WTC11 (cell line): ENCODE data around the gene ID2. TPM values are rescaled to one million over a fixed set of nuclear protein-coding genes. Genes with fewer than 3 reads are reported as not detected.
A peak's percentile ranks its signal among the peaks of the same experiment; 100 is the strongest.

Experiments
- ATAC-seq: fragments of 200-7000 bp; cut with Tn5 transposase; 2 replicates; pipeline ENCODE4 v1.10.0; 2021; ENCODE audit warnings: mild to moderate bottlenecking, moderate library complexity
- CTCF ChIA-PET: fragments of 300-600 bp; sonication (Branson Sonifier 250); formaldehyde crosslinking; loops from one replicate; lab custom pipeline; 2021; ENCODE audit warnings: antibody characterized with exemption; lab: Charles Lee
- POLR2A ChIA-PET: fragments of 350-600 bp; sonication (Branson Sonifier 250); formaldehyde crosslinking; loops from one replicate; lab custom pipeline; 2021; ENCODE audit warnings: antibody characterized with exemption; lab: Charles Lee
- DNase-seq: peaks from one replicate; pipeline ENCODE4 v3.0.0; 2021; ENCODE audit warnings: low spot score
- H3K27ac Mint-ChIP-seq: 2 replicates; pipeline ENCODE4 v1.8.0; 2021; ENCODE audit warnings: mixed read lengths
- H3K27me3 Mint-ChIP-seq: 2 replicates; pipeline ENCODE4 v1.8.0; 2021; ENCODE audit warnings: low read depth, mild to moderate bottlenecking, moderate library complexity, mixed read lengths
- H3K36me3 Mint-ChIP-seq: 2 replicates; pipeline ENCODE4 v1.8.0; 2021; ENCODE audit warnings: mixed read lengths
- H3K4me1 Mint-ChIP-seq: 2 replicates; pipeline ENCODE4 v1.8.0; 2022; ENCODE audit warnings: mixed read lengths
- H3K4me3 Mint-ChIP-seq: 2 replicates; pipeline ENCODE4 v1.8.0; 2021; ENCODE audit warnings: mild to moderate bottlenecking, moderate library complexity, mixed read lengths
- H3K9me3 Mint-ChIP-seq: 2 replicates; pipeline ENCODE4 v1.8.0; 2021; ENCODE audit warnings: mixed read lengths
- ESRRA ChIP-seq: sonication (generic); formaldehyde crosslinking; IDR thresholded peaks from 2 replicates; pipeline ENCODE4 v1.8.1; 2022; ENCODE audit warnings: mild to moderate bottlenecking, missing genetic modification reagents, borderline replicate concordance
- JAZF1 ChIP-seq: fragments of 250-450 bp; sonication (Bioruptor Pico); IDR thresholded peaks from 2 replicates; pipeline ENCODE4 v1.9.0; 2021; ENCODE audit warnings: moderate library complexity, mild to moderate bottlenecking, inconsistent platforms
- KAT7 ChIP-seq: sonication (generic); formaldehyde crosslinking; IDR thresholded peaks from 2 replicates; pipeline ENCODE4 v1.8.1; 2023; ENCODE audit warnings: missing genetic modification reagents, mild to moderate bottlenecking, borderline replicate concordance
- NFATC4 ChIP-seq: fragments of 250-450 bp; sonication (Bioruptor Pico); IDR thresholded peaks from 2 replicates; pipeline ENCODE4 v1.9.0; 2021; ENCODE audit warnings: mild to moderate bottlenecking
- TEAD1 ChIP-seq: sonication (generic); formaldehyde crosslinking; IDR thresholded peaks from 2 replicates; pipeline ENCODE4 v1.8.0; 2022; ENCODE audit warnings: mild to moderate bottlenecking, missing genetic modification reagents
- ZBTB43 ChIP-seq: sonication (generic); formaldehyde crosslinking; IDR thresholded peaks from 2 replicates; pipeline ENCODE4 v1.8.1; 2023; ENCODE audit warnings: mild to moderate bottlenecking, missing genetic modification reagents
- ZNF138 ChIP-seq: sonication (generic); formaldehyde crosslinking; conservative IDR thresholded peaks from 2 replicates; pipeline ENCODE4 v1.8.1; 2022; ENCODE audit warnings: mild to moderate bottlenecking, moderate library complexity, missing genetic modification reagents
- ZNF396 ChIP-seq: fragments of 250-450 bp; sonication (Bioruptor Pico); IDR thresholded peaks from 2 replicates; pipeline ENCODE4 v1.8.0; 2021; ENCODE audit warnings: mild to moderate bottlenecking, moderate library complexity, borderline replicate concordance
- total RNA-seq: library from RNA; stranded (reverse); gene quantifications from 3 replicates; pipeline ENCODE4 v1.2.3, GENCODE V29; 2021
- TF ChIP-seq, protein P1 (sequence below): fragments of 200-600 bp; IDR thresholded peaks from 2 replicates; pipeline ENCODE4 v1.8.0; 2022; ENCODE audit warnings: antibody characterized with exemption
- TF ChIP-seq, protein P2 (sequence below): sonication (generic); formaldehyde crosslinking; IDR thresholded peaks from 2 replicates; pipeline ENCODE4 v1.8.0; 2023; ENCODE audit warnings: missing genetic modification reagents
- TF ChIP-seq, protein P3 (sequence below): fragments of 250-450 bp; sonication (Bioruptor Pico); IDR thresholded peaks from 2 replicates; pipeline ENCODE4 v1.9.0; 2021; ENCODE audit warnings: moderate library complexity, mild to moderate bottlenecking, inconsistent platforms, borderline replicate concordance
- TF ChIP-seq, protein P4 (sequence below): sonication (generic); formaldehyde crosslinking; IDR thresholded peaks from 2 replicates; pipeline ENCODE4 v1.8.1; 2022; ENCODE audit warnings: low read depth, mild to moderate bottlenecking, moderate library complexity, missing genetic modification reagents, borderline replicate concordance
- TF ChIP-seq, protein P5 (sequence below): sonication (generic); formaldehyde crosslinking; IDR thresholded peaks from 2 replicates; pipeline ENCODE4 v1.8.0; 2022; ENCODE audit warnings: mild to moderate bottlenecking, missing genetic modification reagents

The ID2 gene
- total RNA-seq, 1 experiment from 2014 or later, result 38.6 TPM

DNA sequence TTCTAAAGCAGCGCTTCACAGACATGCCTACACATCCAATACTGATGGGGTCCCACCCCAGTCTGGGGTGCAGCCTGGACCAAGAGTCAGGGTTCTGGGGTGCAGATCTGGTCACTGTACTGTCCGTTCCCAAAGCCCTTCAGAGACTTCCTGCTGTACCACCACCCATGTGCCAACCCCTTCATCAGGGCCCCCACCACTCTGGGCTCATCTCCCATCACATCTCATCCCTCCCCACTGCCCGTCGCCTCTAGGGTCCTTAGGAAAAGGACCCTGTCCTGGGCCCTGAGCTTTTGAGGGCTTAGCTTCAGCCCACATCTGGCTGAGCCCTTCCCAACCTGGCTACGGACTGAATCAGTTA is 37.9 kb upstream of the ID2 start:
- H3K9me3 Mint-ChIP-seq, result peaks cover 6% of the 10 kb centered on the region; the same call in 1 of the 2 replicates
- POLR2A ChIA-PET, result no interaction called here

GRCh38 chr2:8644605-8645175 is 37.2 kb upstream of the ID2 start:
- ChIA-PET CTCF (interaction anchor here (0.8 to 1.3 kb wide), 5 partner anchors 32 to 119 kb away, joined by 3 to 4 read pairs (median 3); partner anchors contain the start of gene ID2), POLR2A (no interaction called here)
- peak; percentile 78 for ATAC-seq
- Mint-ChIP-seq H3K9me3 (peaks cover 6% of the 10 kb centered on the region; the same call in 1 of the 2 replicates), H3K4me3 (no peak overlapping the region), H3K36me3 (no peaks in the 10 kb centered on the region), H3K4me1 (peaks cover 34% of the 10 kb centered on the region), H3K27me3 (peaks cover 4% of the 10 kb centered on the region; the same call in 1 of the 2 replicates), H3K27ac (no peak overlapping the region)
- peak; percentile 58 for DNase-seq
- TF ChIP-seq, protein P1, sequence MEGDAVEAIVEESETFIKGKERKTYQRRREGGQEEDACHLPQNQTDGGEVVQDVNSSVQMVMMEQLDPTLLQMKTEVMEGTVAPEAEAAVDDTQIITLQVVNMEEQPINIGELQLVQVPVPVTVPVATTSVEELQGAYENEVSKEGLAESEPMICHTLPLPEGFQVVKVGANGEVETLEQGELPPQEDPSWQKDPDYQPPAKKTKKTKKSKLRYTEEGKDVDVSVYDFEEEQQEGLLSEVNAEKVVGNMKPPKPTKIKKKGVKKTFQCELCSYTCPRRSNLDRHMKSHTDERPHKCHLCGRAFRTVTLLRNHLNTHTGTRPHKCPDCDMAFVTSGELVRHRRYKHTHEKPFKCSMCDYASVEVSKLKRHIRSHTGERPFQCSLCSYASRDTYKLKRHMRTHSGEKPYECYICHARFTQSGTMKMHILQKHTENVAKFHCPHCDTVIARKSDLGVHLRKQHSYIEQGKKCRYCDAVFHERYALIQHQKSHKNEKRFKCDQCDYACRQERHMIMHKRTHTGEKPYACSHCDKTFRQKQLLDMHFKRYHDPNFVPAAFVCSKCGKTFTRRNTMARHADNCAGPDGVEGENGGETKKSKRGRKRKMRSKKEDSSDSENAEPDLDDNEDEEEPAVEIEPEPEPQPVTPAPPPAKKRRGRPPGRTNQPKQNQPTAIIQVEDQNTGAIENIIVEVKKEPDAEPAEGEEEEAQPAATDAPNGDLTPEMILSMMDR, result 0 out of 2 replicates have a peak, but pooled peaks have one; percentile 31
- TF ChIP-seq TEAD1 (no peak), ZNF138 (no peak), NFATC4 (CRISPR knock-in tag) (no peak)

More for the DNA sequence above, 37.9 kb upstream of the ID2 start:
- CTCF ChIA-PET, result no interaction called here
- DNase-seq (no peak), ATAC-seq (no peak)
- no peak overlapping the region for H3K4me3 Mint-ChIP-seq
- no peaks in the 10 kb centered on the region for H3K36me3 Mint-ChIP-seq
- H3K27me3 Mint-ChIP-seq, result peaks cover 11% of the 10 kb centered on the region
- H3K4me1 Mint-ChIP-seq, result peaks cover 34% of the 10 kb centered on the region
- TF ChIP-seq ZNF396 (no peak), ZBTB43 (CRISPR knock-in tag) (no peak), JAZF1 (CRISPR knock-in tag) (no peak), KAT7 (CRISPR knock-in tag) (no peak), ESRRA (CRISPR knock-in tag) (no peak)
- TF ChIP-seq, protein P2, sequence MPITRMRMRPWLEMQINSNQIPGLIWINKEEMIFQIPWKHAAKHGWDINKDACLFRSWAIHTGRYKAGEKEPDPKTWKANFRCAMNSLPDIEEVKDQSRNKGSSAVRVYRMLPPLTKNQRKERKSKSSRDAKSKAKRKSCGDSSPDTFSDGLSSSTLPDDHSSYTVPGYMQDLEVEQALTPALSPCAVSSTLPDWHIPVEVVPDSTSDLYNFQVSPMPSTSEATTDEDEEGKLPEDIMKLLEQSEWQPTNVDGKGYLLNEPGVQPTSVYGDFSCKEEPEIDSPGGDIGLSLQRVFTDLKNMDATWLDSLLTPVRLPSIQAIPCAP (CRISPR knock-in tag), result no peak
- TF ChIP-seq, protein P3, sequence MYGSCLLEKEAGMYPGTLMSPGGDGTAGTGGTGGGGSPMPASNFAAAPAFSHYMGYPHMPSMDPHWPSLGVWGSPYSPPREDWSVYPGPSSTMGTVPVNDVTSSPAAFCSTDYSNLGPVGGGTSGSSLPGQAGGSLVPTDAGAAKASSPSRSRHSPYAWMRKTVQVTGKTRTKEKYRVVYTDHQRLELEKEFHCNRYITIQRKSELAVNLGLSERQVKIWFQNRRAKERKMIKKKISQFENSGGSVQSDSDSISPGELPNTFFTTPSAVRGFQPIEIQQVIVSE, result no peak
- TF ChIP-seq, protein P4, sequence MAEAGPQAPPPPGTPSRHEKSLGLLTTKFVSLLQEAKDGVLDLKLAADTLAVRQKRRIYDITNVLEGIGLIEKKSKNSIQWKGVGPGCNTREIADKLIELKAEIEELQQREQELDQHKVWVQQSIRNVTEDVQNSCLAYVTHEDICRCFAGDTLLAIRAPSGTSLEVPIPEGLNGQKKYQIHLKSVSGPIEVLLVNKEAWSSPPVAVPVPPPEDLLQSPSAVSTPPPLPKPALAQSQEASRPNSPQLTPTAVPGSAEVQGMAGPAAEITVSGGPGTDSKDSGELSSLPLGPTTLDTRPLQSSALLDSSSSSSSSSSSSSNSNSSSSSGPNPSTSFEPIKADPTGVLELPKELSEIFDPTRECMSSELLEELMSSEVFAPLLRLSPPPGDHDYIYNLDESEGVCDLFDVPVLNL (CRISPR knock-in tag), result no peak
- TF ChIP-seq, protein P1, result no peak
- TF ChIP-seq, protein P5, sequence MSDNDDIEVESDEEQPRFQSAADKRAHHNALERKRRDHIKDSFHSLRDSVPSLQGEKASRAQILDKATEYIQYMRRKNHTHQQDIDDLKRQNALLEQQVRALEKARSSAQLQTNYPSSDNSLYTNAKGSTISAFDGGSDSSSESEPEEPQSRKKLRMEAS (CRISPR knock-in tag), result no peak
- no peak overlapping the region for H3K27ac Mint-ChIP-seq
